CD4-positive, CD25-positive, alpha-beta regulatory T cell (primary cell): ENCODE data around the gene UGT1A9. TPM values are rescaled to one million over a fixed set of nuclear protein-coding genes. Genes with fewer than 3 reads are reported as not detected.
"Not testable (repeated sequence)": the region's sequence is repeated elsewhere in the genome, so short reads cannot be mapped to it uniquely, and the experiment has no call there.

ENCODE experiments used
- ATAC-seq, 2 donors: fragments of 150-1000 bp; cut with Tn5 transposase; one replicate each; pipeline ENCODE4 v1.10.0; 2021; ENCODE audit warnings: low read depth in 2 of 2, moderate number of reproducible peaks in 2 of 2, moderate library complexity in 1 of 2
- DNase-seq, 3 donors: peaks; one replicate each; pipeline versions ENCODE4 v3.0.0 to v3.0.0-alpha.2; 2012 to 2022; ENCODE audit warnings: mixed read lengths in 1 of 3
- H3K27ac ChIP-seq: one replicate; pipeline ENCODE4 v1.7.0; 2013; ENCODE audit warnings: mild to moderate bottlenecking, low read length; ENCODE audit not compliant: insufficient read depth, poor library complexity, severe bottlenecking
- H3K27me3 ChIP-seq: one replicate; pipeline ENCODE4 v1.7.0; 2013; ENCODE audit warnings: low read length; ENCODE audit not compliant: control insufficient read depth, insufficient read depth
- H3K36me3 ChIP-seq: one replicate; pipeline ENCODE4 v1.7.0; 2013; ENCODE audit warnings: mild to moderate bottlenecking, low read length, moderate library complexity; ENCODE audit not compliant: control insufficient read depth, insufficient read depth
- H3K4me1 ChIP-seq: 2 replicates; pipeline ENCODE4 v1.7.0; 2013; ENCODE audit warnings: mild to moderate bottlenecking, low read length; ENCODE audit not compliant: insufficient read depth, control insufficient read depth, poor library complexity, severe bottlenecking
- H3K4me3 ChIP-seq: one replicate; pipeline ENCODE4 v1.7.0; 2013; ENCODE audit warnings: low read depth, mild to moderate bottlenecking, low read length, moderate library complexity
- H3K9me3 ChIP-seq, 2 experiments: 1 replicate in 1 of 2; 2 replicates in 1 of 2; pipeline ENCODE4 v1.7.0; 2013; ENCODE audit warnings: low read length in 2 of 2, mild to moderate bottlenecking in 1 of 2, moderate library complexity in 1 of 2; ENCODE audit not compliant: control insufficient read depth in 2 of 2
- H3K27ac Mint-ChIP-seq, 3 donors: one replicate each; pipeline ENCODE4 v1.8.0; 2020 to 2022; ENCODE audit warnings: mild to moderate bottlenecking in 3 of 3, mixed read lengths in 3 of 3, moderate library complexity in 2 of 3
- H3K27me3 Mint-ChIP-seq: one replicate; pipeline ENCODE4 v1.8.0; 2022; ENCODE audit warnings: mild to moderate bottlenecking, mixed read lengths
- H3K36me3 Mint-ChIP-seq: one replicate; pipeline ENCODE4 v1.8.0; 2020; ENCODE audit warnings: mixed read lengths
- H3K4me1 Mint-ChIP-seq, 4 donors: one replicate each; pipeline ENCODE4 v1.8.0; 2020 to 2022; ENCODE audit warnings: mixed read lengths in 4 of 4, mild to moderate bottlenecking in 1 of 4
- H3K4me3 Mint-ChIP-seq, 4 donors: one replicate each; pipeline ENCODE4 v1.8.0; 2020 to 2022; ENCODE audit warnings: mild to moderate bottlenecking in 4 of 4, mixed read lengths in 4 of 4, moderate library complexity in 3 of 4
- H3K9me3 Mint-ChIP-seq, 7 donors: one replicate each; pipeline ENCODE4 v1.8.0; 2020 to 2022; ENCODE audit warnings: mixed read lengths in 7 of 7, mild to moderate bottlenecking in 3 of 7, moderate library complexity in 2 of 7
- polyA plus RNA-seq, 4 donors: library from polyadenylated mRNA; unstranded; fragments of 300-500 nt; fragmentation: Illumina TruSeq; gene quantifications; one replicate each; pipeline ENCODE4 v1.2.3, GENCODE V29; 2021
- total RNA-seq: library from RNA; stranded (reverse); gene quantifications from one replicate; pipeline ENCODE4 v1.2.3, GENCODE V29; 2022

The UGT1A9 gene
- total and polyA plus RNA-seq, 5 donors from 2014 or later, result not detected

DNA sequence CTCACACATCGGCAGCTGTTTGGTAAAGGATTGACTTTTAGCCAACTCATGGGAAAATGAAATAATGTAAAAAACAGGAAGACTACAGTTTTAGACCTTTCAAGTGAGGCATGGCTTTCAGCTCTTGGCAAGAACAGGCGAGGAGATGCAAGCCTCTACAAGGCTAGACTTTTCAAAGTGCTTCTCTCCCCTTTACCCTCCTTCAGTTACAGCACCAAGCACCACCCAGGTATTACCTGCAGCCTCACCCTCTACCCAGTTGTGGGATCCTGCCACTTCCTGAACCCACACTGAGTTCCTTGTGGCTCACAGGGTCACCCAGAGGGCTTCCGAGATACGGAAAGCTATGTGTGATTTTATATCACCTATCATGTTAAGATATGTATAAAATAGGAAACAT lies 20.7 kb upstream of the UGT1A9 start:
- Mint-ChIP-seq H3K4me3 (no peak overlapping the region), H3K4me1 (no peaks in the 10 kb centered on the region), H3K27ac (no peak overlapping the region), H3K27me3 (peaks cover 42% of the 10 kb centered on the region), H3K36me3 (no peaks in the 10 kb centered on the region), H3K9me3 (peaks cover 0 to 9% (median 5%) of the 10 kb centered on the region in 7 donors)
- Histone ChIP-seq H3K9me3 (peaks cover 0 to 6% of the 10 kb centered on the region in 2 experiments), H3K27me3 (no peaks in the 10 kb centered on the region), H3K4me3 (no peak overlapping the region), H3K36me3 (no peaks in the 10 kb centered on the region), H3K27ac (no peak overlapping the region), H3K4me1 (no peaks in the 10 kb centered on the region)
- no peak for ATAC-seq
- no peak for DNase-seq

DNA sequence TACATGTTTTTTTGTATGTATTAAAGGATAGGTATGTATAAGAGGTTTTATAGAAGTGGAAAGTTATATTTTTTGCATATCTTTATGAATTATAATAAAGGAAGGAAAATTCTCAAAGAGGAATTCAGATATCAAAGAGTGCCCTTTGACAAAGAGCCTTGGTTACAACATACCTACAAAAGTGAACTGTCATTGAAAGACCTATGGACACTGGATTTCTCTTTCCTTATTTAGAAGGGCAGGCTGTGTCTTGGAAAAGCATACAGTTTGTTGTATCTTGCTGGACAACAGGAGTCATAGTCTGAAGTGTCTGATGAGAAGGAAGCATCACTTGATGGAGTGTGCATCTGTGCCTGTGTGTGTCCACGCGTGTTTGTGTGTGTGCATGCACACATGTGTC lies 20.3 kb upstream of the UGT1A9 start:
- Histone ChIP-seq H3K27ac (no peak overlapping the region), H3K36me3 (no peaks in the 10 kb centered on the region), H3K27me3 (no peaks in the 10 kb centered on the region), H3K4me3 (no peak overlapping the region), H3K9me3 (peaks cover 0 to 4% of the 10 kb centered on the region in 2 experiments), H3K4me1 (no peaks in the 10 kb centered on the region)
- Mint-ChIP-seq H3K4me1 (no peaks in the 10 kb centered on the region), H3K27ac (no peak overlapping the region), H3K27me3 (peaks cover 42% of the 10 kb centered on the region), H3K36me3 (no peaks in the 10 kb centered on the region), H3K4me3 (no peak overlapping the region), H3K9me3 (peaks cover 0 to 8% (median 3%) of the 10 kb centered on the region in 7 donors)
- ATAC-seq, result no peak
- no peak for DNase-seq

DNA sequence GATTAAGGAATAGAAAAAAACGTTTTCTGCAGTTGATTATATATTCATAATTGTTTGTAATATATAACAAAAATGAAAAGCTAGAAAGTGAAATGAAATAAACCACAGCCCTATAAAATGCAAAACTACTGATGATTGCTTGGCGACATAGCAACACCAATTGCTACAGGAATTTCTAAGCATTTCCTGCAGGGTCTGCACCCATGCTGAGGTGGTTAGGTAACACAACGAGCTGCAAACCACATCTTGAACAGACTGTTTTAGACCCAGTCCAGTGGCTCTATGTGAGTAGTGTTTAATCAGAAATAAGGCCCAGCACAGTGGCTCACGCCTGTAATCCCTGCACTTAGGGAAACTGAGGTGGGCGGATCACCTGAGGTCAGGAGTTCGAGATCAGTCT lies 17.2 kb upstream of the UGT1A9 start:
- H3K36me3 Mint-ChIP-seq, result no peaks in the 10 kb centered on the region
- no peak for ATAC-seq
- no peak overlapping the region for H3K27ac Mint-ChIP-seq
- H3K36me3 ChIP-seq, result no peaks in the 10 kb centered on the region
- H3K4me3 Mint-ChIP-seq, result no peak overlapping the region
- no peak overlapping the region for H3K27ac ChIP-seq
- no peaks in the 10 kb centered on the region for H3K4me1 Mint-ChIP-seq
- H3K27me3 ChIP-seq, result no peaks in the 10 kb centered on the region
- H3K9me3 Mint-ChIP-seq, result no peaks in the 10 kb centered on the region
- H3K4me1 ChIP-seq, result no peaks in the 10 kb centered on the region
- no peaks in the 10 kb centered on the region for H3K9me3 ChIP-seq
- H3K4me3 ChIP-seq, result no peak overlapping the region
- H3K27me3 Mint-ChIP-seq, result peaks cover 50% of the 10 kb centered on the region
- DNase-seq, result no peak

DNA sequence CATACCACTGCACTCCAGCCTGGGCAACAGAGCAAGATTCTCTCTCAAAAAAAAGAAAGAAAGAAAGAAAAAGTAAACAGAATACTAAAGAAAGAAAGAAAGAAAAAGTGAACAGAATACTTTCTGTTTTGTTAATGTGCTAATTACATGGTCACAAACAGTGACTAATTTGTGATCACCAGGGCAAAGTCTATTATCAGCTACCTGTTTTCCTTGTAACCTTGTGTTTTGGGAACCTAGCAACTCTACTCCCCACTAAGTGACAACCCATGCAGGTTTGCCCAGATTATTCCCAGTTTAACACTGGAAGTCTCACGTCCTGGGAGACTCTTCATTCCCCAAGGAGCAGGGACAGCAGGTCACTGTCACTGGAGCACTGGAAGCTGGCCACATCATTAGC lies 16.7 kb upstream of the UGT1A9 start:
- Mint-ChIP-seq H3K4me1 (no peaks in the 10 kb centered on the region), H3K4me3 (no peak overlapping the region), H3K36me3 (no peaks in the 10 kb centered on the region), H3K9me3 (no peaks in the 10 kb centered on the region), H3K27me3 (peaks cover 50% of the 10 kb centered on the region), H3K27ac (no peak overlapping the region)
- Histone ChIP-seq H3K27ac (no peak overlapping the region), H3K9me3 (no peaks in the 10 kb centered on the region), H3K36me3 (no peaks in the 10 kb centered on the region), H3K4me3 (no peak overlapping the region), H3K27me3 (peaks cover 3% of the 10 kb centered on the region), H3K4me1 (no peaks in the 10 kb centered on the region)
- DNase-seq (no peak), ATAC-seq (no peak)

DNA sequence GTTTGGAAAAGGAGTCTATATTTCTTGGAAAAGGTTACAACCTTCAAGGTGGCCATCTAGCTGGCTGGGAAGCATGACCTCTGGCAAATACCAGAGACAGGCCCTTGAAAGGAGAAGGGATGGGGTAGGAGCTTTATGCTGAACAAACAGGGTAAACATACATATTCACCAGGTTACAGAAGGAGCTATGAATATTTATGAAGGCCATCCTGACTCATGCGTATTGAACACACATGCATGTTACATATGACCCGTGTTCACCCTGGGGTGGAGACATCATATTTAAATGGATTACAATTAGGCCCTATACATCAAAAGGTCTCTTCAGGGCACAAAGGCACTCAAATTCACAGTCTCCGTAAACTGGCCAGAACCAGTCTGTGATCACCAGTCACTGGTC lies 15.8 kb upstream of the UGT1A9 start:
- not testable (repeated sequence) for H3K4me1 ChIP-seq, H3K9me3 ChIP-seq, H3K4me3 ChIP-seq, H3K27ac Mint-ChIP-seq, H3K27me3 ChIP-seq, H3K4me1 Mint-ChIP-seq, H3K27ac ChIP-seq, H3K4me3 Mint-ChIP-seq, H3K9me3 Mint-ChIP-seq, H3K36me3 Mint-ChIP-seq, H3K36me3 ChIP-seq, ATAC-seq, DNase-seq
- peaks cover 42% of the 10 kb centered on the region for H3K27me3 Mint-ChIP-seq

DNA sequence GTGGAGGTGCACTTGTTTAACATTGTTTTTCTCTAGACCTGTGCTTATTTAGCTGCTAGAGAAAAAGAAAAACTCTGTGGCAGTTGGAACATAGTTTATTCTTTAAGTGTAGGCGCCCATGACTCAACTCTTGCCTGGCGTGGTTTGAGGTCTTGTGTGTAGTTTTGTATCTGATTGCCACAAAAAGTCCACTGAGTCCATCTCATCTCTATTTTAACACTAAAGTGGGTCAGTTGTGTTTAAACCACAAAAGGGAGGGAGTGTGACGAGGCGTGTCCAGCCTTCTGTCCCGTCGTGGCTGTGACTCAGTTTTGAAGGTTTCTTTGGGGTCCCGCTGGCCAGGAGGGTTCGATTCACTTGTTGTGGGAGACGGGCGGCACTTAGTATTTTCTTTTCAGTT lies 15.3 kb upstream of the UGT1A9 start:
- H3K9me3 ChIP-seq, result no peaks in the 10 kb centered on the region
- no peaks in the 10 kb centered on the region for H3K9me3 Mint-ChIP-seq
- no peaks in the 10 kb centered on the region for H3K36me3 ChIP-seq
- no peak overlapping the region for H3K27ac ChIP-seq
- H3K27ac Mint-ChIP-seq, result no peak overlapping the region
- peaks cover 5% of the 10 kb centered on the region for H3K27me3 ChIP-seq
- H3K4me1 Mint-ChIP-seq, result no peaks in the 10 kb centered on the region
- peaks cover 41% of the 10 kb centered on the region for H3K27me3 Mint-ChIP-seq
- H3K4me3 ChIP-seq, result no peak overlapping the region
- H3K4me3 Mint-ChIP-seq, result no peak overlapping the region
- ATAC-seq, result no peak
- no peaks in the 10 kb centered on the region for H3K4me1 ChIP-seq
- no peaks in the 10 kb centered on the region for H3K36me3 Mint-ChIP-seq
- no peak for DNase-seq

DNA sequence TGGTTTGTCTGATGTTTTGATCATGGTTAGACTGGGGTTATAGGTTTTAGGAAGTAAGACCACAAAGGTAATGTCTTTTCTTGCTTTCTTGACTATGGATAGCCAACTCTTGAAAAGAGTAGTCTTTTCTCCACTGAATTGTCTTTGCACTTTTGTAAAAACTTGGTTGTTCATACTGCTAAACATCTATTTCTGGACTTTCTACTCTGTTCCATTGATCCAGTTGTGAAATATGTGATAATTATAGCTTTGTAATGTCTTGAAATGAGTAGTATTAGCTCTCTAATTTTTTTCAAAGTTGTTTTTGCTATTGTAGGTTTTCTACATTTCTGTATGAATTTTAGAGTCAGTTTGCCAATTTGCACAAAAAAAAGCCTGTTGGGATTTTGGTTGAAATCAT lies 13.1 kb upstream of the UGT1A9 start:
- Mint-ChIP-seq H3K4me1 (no peaks in the 10 kb centered on the region), H3K4me3 (no peak overlapping the region), H3K9me3 (peaks cover 0 to 3% (median 0%) of the 10 kb centered on the region in 7 donors)

DNA sequence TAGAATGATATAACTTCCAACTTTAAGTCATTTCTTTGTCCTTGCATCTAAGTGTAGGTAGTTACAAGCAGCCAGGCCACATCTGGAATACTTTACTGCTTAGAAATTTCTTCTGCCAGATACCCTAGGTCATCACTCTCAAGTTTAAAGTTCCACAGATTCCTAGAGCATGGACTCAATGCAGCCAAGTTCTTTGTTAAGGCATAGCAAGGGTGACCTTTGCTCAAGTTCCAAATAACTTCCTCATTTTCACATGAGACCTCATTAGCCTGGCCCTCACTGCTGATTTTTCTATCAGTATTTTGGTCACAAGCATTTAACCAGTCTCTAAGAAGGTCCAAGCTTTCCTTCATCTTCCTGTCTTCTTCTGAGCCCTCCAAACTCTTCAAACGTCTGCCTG lies 7.8 kb upstream of the UGT1A9 start:
- no peaks in the 10 kb centered on the region for H3K36me3 Mint-ChIP-seq
- Histone ChIP-seq H3K27me3 (peaks cover 5% of the 10 kb centered on the region), H3K27ac (no peak overlapping the region), H3K9me3 (no peaks in the 10 kb centered on the region), H3K36me3 (no peaks in the 10 kb centered on the region), H3K4me3 (no peak overlapping the region), H3K4me1 (no peaks in the 10 kb centered on the region)
- peaks cover 0 to 15% (median 5%) of the 10 kb centered on the region in 7 donors for H3K9me3 Mint-ChIP-seq
- no peak overlapping the region for H3K4me3 Mint-ChIP-seq
- H3K27ac Mint-ChIP-seq, result no peak overlapping the region
- ATAC-seq (no peak), DNase-seq (no peak)
- H3K27me3 Mint-ChIP-seq, result peaks cover 26% of the 10 kb centered on the region
- no peaks in the 10 kb centered on the region for H3K4me1 Mint-ChIP-seq

More for the DNA sequence above, 13.1 kb upstream of the UGT1A9 start:
- Histone ChIP-seq H3K36me3 (no peaks in the 10 kb centered on the region), H3K27me3 (peaks cover 5% of the 10 kb centered on the region), H3K9me3 (no peaks in the 10 kb centered on the region), H3K4me3 (no peak overlapping the region), H3K4me1 (no peaks in the 10 kb centered on the region), H3K27ac (no peak overlapping the region)
- no peak overlapping the region for H3K27ac Mint-ChIP-seq
- DNase-seq (no peak), ATAC-seq (no peak)
- H3K36me3 Mint-ChIP-seq, result no peaks in the 10 kb centered on the region
- peaks cover 38% of the 10 kb centered on the region for H3K27me3 Mint-ChIP-seq
